HAP-1 (cell line): ENCODE measurements around the gene STRN4.

Source experiments
- DNase-seq, 2 experiments: peaks; one replicate each; pipeline ENCODE4 v3.0.0-alpha.2; 2016 to 2020; ENCODE audit warnings: low spot score in 2 of 2
- H3K27me3 ChIP-seq: fragments of 250-450 bp; sonication (Bioruptor Pico); 2 replicates; pipeline ENCODE4 v1.5.1; 2020; ENCODE audit warnings: low read depth, mild to moderate bottlenecking, moderate library complexity
- H3K36me3 ChIP-seq: fragments of 250-450 bp; sonication (Bioruptor Pico); replicated peaks from 2 replicates; pipeline ENCODE4 v1.5.1; 2020; ENCODE audit warnings: mild to moderate bottlenecking
- H3K4me1 ChIP-seq: fragments of 250-450 bp; sonication (Bioruptor Pico); 2 replicates; pipeline ENCODE4 v1.5.1; 2020; ENCODE audit warnings: mild to moderate bottlenecking
- H3K4me3 ChIP-seq: fragments of 250-450 bp; sonication (Bioruptor Pico); 2 replicates; pipeline ENCODE4 v1.5.1; 2020; ENCODE audit warnings: mild to moderate bottlenecking, moderate library complexity
- H3K9me3 ChIP-seq: fragments of 250-450 bp; sonication (Bioruptor Pico); 2 replicates; pipeline ENCODE4 v1.5.1; 2020; ENCODE audit warnings: mild to moderate bottlenecking, moderate library complexity
- in situ Hi-C: fragments of 300-500 bp; cut with MboI; formaldehyde crosslinking; loops from 3 replicates; pipeline ENCODE4 v1.14.3; 2020; ENCODE audit warnings: low sequenced_read_pairs, inconsistent platforms, mixed read lengths

Gene STRN4

GRCh38 chr19:46760363-46760762 lies 14.1 kb upstream of the STRN4 start:
- in situ Hi-C loops, result no loop called here
- H3K4me3 ChIP-seq, result no peak overlapping the region
- no peaks in the 10 kb centered on the region for H3K9me3 ChIP-seq
- H3K27me3 ChIP-seq, result no peaks in the 10 kb centered on the region
- H3K36me3 ChIP-seq, result peaks cover 4% of the 10 kb centered on the region; the same call in 1 of the 2 replicates
- DNase-seq, result no peak
- H3K4me1 ChIP-seq, result no peaks in the 10 kb centered on the region; the same call in 1 of the 2 replicates

- in situ Hi-C loops, result loop anchor here (10.0 kb wide), 1 partner anchor 225 kb away; no protein-coding TSS in a partner anchor
Measured at GRCh38 chr19:46759817-46760333, 13.6 kb upstream of the STRN4 start.

GRCh38 chr19:46759206-46759605 lies 13.0 kb upstream of the STRN4 start:
- Histone ChIP-seq H3K9me3 (no peaks in the 10 kb centered on the region), H3K4me3 (no peak overlapping the region), H3K36me3 (peaks cover 4% of the 10 kb centered on the region; the same call in 1 of the 2 replicates), H3K27me3 (no peaks in the 10 kb centered on the region), H3K4me1 (no peaks in the 10 kb centered on the region)
- no peak for DNase-seq
- in situ Hi-C loops, result loop anchor here (10.0 kb wide), 1 partner anchor 226 kb away; no protein-coding TSS in a partner anchor

More at GRCh38 chr19:46759817-46760333, 13.6 kb upstream of the STRN4 start:
- H3K9me3 ChIP-seq, result no peaks in the 10 kb centered on the region
- no peaks in the 10 kb centered on the region for H3K27me3 ChIP-seq
- peaks cover 4% of the 10 kb centered on the region; the same call in 1 of the 2 replicates for H3K36me3 ChIP-seq
- H3K4me3 ChIP-seq, result no peak overlapping the region
- DNase-seq, result no peak
- no peaks in the 10 kb centered on the region; the same call in 1 of the 2 replicates for H3K4me1 ChIP-seq

- H3K4me1 ChIP-seq, result no peaks in the 10 kb centered on the region
- no peak overlapping the region for H3K4me3 ChIP-seq
- peaks cover 4% of the 10 kb centered on the region; the same call in 1 of the 2 replicates for H3K36me3 ChIP-seq
- H3K27me3 ChIP-seq, result no peaks in the 10 kb centered on the region
- in situ Hi-C loops, result loop anchor here (10.0 kb wide), 1 partner anchor 228 kb away; no protein-coding TSS in a partner anchor
- DNase-seq, result no peak
- no peaks in the 10 kb centered on the region for H3K9me3 ChIP-seq
Measured at GRCh38 chr19:46756544-46756888, 10.3 kb upstream of the STRN4 start.

- Histone ChIP-seq H3K4me3 (no peak overlapping the region), H3K9me3 (no peaks in the 10 kb centered on the region), H3K27me3 (no peaks in the 10 kb centered on the region), H3K36me3 (peaks cover 4% of the 10 kb centered on the region; the same call in 1 of the 2 replicates), H3K4me1 (no peaks in the 10 kb centered on the region)
- in situ Hi-C loops, result loop anchor here (10.0 kb wide), 1 partner anchor 229 kb away; no protein-coding TSS in a partner anchor
- no peak for DNase-seq
Measured at GRCh38 chr19:46755853-46756543, 9.7 kb upstream of the STRN4 start.

GRCh38 chr19:46755077-46755852 lies 9.0 kb upstream of the STRN4 start:
- Histone ChIP-seq H3K9me3 (no peaks in the 10 kb centered on the region), H3K36me3 (peaks cover 8% of the 10 kb centered on the region), H3K4me1 (no peaks in the 10 kb centered on the region), H3K4me3 (no peak overlapping the region), H3K27me3 (no peaks in the 10 kb centered on the region)
- in situ Hi-C loops, result loop anchor here (10.0 kb wide), 1 partner anchor 230 kb away; no protein-coding TSS in a partner anchor
- no peak for DNase-seq

GRCh38 chr19:46753420-46754155 lies 7.3 kb upstream of the STRN4 start:
- H3K9me3 ChIP-seq, result no peaks in the 10 kb centered on the region
- no peaks in the 10 kb centered on the region for H3K4me1 ChIP-seq
- H3K36me3 ChIP-seq, result peaks cover 14% of the 10 kb centered on the region
- DNase-seq, result peak in 1 of 2 experiments; percentile 77
- H3K4me3 ChIP-seq, result no peak overlapping the region
- H3K27me3 ChIP-seq, result no peaks in the 10 kb centered on the region
- in situ Hi-C loops, result loop anchor here (5.0 to 10.0 kb wide), 2 partner anchors 89 to 231 kb away; no protein-coding TSS in a partner anchor

GRCh38 chr19:46748325-46749109 lies 2.3 kb upstream of the STRN4 start:
- no peaks in the 10 kb centered on the region for H3K27me3 ChIP-seq
- in situ Hi-C loops, result no loop called here
- peaks cover 14% of the 10 kb centered on the region for H3K36me3 ChIP-seq
- DNase-seq, result peak; percentile 36 to 91
- H3K9me3 ChIP-seq, result no peaks in the 10 kb centered on the region
- no peak overlapping the region for H3K4me3 ChIP-seq
- H3K4me1 ChIP-seq, result peaks cover 11% of the 10 kb centered on the region

- peaks cover 11% of the 10 kb centered on the region for H3K4me1 ChIP-seq
- H3K9me3 ChIP-seq, result no peaks in the 10 kb centered on the region
- H3K4me3 ChIP-seq, result peak within 1 kb of the TSS; percentile 91
- no peaks in the 10 kb centered on the region for H3K27me3 ChIP-seq
- peaks cover 19% of the 10 kb centered on the region for H3K36me3 ChIP-seq
- in situ Hi-C loops, result no loop called here
- peak in 1 of 2 experiments; percentile 47 for DNase-seq
Measured at GRCh38 chr19:46745521-46746280, 549 bp downstream of the STRN4 start, which contains the start of gene FKRP. Gene FKRP (plus strand): TSS chr19:46746057. CDS start chr19:46755451, 9,394 bp downstream.

GRCh38 chr19:46745030-46745429 lies 1.2 kb downstream of the STRN4 start:
- Histone ChIP-seq H3K27me3 (no peaks in the 10 kb centered on the region), H3K4me1 (peaks cover 11% of the 10 kb centered on the region), H3K36me3 (peaks cover 14% of the 10 kb centered on the region), H3K9me3 (no peaks in the 10 kb centered on the region), H3K4me3 (peak overlapping the region; percentile 91)
- no peak for DNase-seq
- in situ Hi-C loops, result no loop called here

GRCh38 chr19:46744005-46744691 lies 2.1 kb downstream of the STRN4 start:
- Histone ChIP-seq H3K36me3 (peaks cover 20% of the 10 kb centered on the region), H3K4me3 (peak overlapping the region; percentile 91), H3K4me1 (peaks cover 11% of the 10 kb centered on the region), H3K9me3 (no peaks in the 10 kb centered on the region), H3K27me3 (no peaks in the 10 kb centered on the region)
- in situ Hi-C loops, result no loop called here
- DNase-seq, result no peak
